GM19099 (cell line): ENCODE data around the gene ZMAT5.

ENCODE experiments used
- POLR2A ChIP-seq: IDR thresholded peaks from 3 replicates; pipeline ENCODE4 v1.6.1; 2011; ENCODE audit warnings: low read depth; ENCODE audit not compliant: insufficient read length; ENCODE audit errors: extremely low read depth

The ZMAT5 gene

GRCh38 chr22:29766632-29767170 lies at the start of gene ZMAT5:
Gene ZMAT5, minus strand, starts transcription at chr22:29767007. Its CDS starts 18,463 bp downstream, at chr22:29748544.
- peak; percentile 75 for TF ChIP-seq POLR2A

- no peak for TF ChIP-seq POLR2A
Measured at GRCh38 chr22:29816539-29816938, 49.7 kb upstream of the ZMAT5 start.

GRCh38 chr22:29816128-29816527 lies 49.3 kb upstream of the ZMAT5 start:
- TF ChIP-seq POLR2A, result no peak

GRCh38 chr22:29815580-29815979 lies 48.8 kb upstream of the ZMAT5 start:
- TF ChIP-seq POLR2A, result no peak

- no peak for TF ChIP-seq POLR2A
Measured at GRCh38 chr22:29814003-29814402, 47.2 kb upstream of the ZMAT5 start.

- no peak for TF ChIP-seq POLR2A
Measured at GRCh38 chr22:29813563-29813962, 46.8 kb upstream of the ZMAT5 start.

- no peak for TF ChIP-seq POLR2A
Measured at GRCh38 chr22:29813126-29813525, 46.3 kb upstream of the ZMAT5 start.

- no peak for TF ChIP-seq POLR2A
Measured at GRCh38 chr22:29811377-29811776, 44.6 kb upstream of the ZMAT5 start.

- no peak for TF ChIP-seq POLR2A
Measured at GRCh38 chr22:29810216-29810615, 43.4 kb upstream of the ZMAT5 start.

GRCh38 chr22:29806196-29806595 lies 39.4 kb upstream of the ZMAT5 start:
- no peak for TF ChIP-seq POLR2A

- TF ChIP-seq POLR2A, result no peak
Measured at GRCh38 chr22:29804985-29805384, 38.2 kb upstream of the ZMAT5 start.

GRCh38 chr22:29803190-29803589 lies 36.4 kb upstream of the ZMAT5 start:
- no peak for TF ChIP-seq POLR2A

GRCh38 chr22:29801796-29802195 lies 35.0 kb upstream of the ZMAT5 start:
- TF ChIP-seq POLR2A, result no peak

GRCh38 chr22:29801153-29801552 lies 34.3 kb upstream of the ZMAT5 start:
- TF ChIP-seq POLR2A, result no peak

- TF ChIP-seq POLR2A, result no peak
Measured at GRCh38 chr22:29799217-29799680, 32.4 kb upstream of the ZMAT5 start.

GRCh38 chr22:29798801-29799200 lies 32.0 kb upstream of the ZMAT5 start:
- no peak for TF ChIP-seq POLR2A

GRCh38 chr22:29798318-29798717 lies 31.5 kb upstream of the ZMAT5 start:
- TF ChIP-seq POLR2A, result no peak
